Choroid plexus epithelial cell (primary cell): Measurements from ENCODE around the gene SLC11A1.
A peak's percentile ranks its signal among the peaks of the same experiment; 100 is the strongest.

Experiments used
- DNase-seq: peaks from one replicate; pipeline ENCODE4 v3.0.0-alpha.2; 2010; ENCODE audit warnings: low read depth
- H3K4me3 ChIP-seq: 2 replicates; pipeline ENCODE4 v1.5.1; 2011; ENCODE audit warnings: low read depth, mild to moderate bottlenecking, control low read depth, low read length, moderate library complexity
- TF ChIP-seq, protein P1 (sequence below): conservative IDR thresholded peaks from 2 replicates; pipeline ENCODE4 v1.5.1; 2011; ENCODE audit warnings: low read depth, mild to moderate bottlenecking, control low read depth, inconsistent platforms, low read length, moderate library complexity

The SLC11A1 gene

DNA sequence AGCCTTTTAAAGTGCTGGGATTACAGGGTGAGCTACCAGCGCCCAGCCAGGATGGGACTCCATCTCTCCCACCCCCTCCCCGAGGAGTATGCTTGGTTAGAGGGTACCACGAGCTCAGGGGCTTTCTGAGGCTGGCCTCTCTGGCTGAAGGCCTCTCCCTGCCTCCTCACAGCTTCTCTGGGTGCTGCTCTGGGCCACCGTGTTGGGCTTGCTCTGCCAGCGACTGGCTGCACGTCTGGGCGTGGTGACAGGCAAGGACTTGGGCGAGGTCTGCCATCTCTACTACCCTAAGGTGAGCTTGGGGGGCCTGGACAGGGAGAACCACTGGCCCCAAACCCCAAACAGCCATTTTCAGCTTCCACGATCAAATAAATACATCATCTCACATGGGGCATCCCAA, 2.9 kb downstream of the SLC11A1 start:
- TF ChIP-seq, protein P1, sequence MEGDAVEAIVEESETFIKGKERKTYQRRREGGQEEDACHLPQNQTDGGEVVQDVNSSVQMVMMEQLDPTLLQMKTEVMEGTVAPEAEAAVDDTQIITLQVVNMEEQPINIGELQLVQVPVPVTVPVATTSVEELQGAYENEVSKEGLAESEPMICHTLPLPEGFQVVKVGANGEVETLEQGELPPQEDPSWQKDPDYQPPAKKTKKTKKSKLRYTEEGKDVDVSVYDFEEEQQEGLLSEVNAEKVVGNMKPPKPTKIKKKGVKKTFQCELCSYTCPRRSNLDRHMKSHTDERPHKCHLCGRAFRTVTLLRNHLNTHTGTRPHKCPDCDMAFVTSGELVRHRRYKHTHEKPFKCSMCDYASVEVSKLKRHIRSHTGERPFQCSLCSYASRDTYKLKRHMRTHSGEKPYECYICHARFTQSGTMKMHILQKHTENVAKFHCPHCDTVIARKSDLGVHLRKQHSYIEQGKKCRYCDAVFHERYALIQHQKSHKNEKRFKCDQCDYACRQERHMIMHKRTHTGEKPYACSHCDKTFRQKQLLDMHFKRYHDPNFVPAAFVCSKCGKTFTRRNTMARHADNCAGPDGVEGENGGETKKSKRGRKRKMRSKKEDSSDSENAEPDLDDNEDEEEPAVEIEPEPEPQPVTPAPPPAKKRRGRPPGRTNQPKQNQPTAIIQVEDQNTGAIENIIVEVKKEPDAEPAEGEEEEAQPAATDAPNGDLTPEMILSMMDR, result no peak
- no peak overlapping the region for H3K4me3 ChIP-seq
- no peak for DNase-seq

DNA sequence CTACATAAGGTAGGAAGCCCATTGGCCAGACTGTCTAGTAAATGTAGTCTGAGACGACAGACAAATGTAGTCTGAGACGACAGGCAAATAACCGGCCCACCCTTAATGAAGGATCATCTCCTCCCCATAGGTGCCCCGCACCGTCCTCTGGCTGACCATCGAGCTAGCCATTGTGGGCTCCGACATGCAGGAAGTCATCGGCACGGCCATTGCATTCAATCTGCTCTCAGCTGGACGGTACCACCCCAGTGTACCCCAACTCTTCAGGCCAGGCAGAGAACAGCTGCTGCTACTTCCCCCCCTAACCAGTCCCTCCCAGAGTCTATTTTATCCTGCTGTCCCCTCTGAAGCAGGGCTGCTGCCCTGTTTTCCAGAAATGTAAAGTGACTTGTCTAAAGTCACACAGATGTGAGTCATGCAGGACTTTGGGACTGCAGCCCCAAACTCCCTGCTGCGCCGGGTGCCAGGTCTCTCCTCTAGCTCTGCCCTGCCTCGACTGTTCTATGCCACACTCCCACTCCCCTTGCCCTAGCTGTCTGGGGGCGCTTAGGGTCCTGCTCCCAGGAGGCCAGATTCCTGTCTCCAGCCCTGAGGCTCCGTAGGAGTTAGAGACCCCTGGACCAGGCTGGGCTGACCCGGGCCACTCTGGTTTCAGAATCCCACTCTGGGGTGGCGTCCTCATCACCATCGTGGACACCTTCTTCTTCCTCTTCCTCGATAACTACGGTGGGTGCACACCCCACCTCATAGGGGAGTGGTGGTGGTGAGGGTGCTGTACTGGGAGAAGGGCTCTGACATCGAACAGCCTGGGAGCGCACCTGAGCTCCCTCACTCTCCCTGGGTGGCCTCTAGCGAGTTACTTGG, 4.7 kb downstream of the SLC11A1 start:
- H3K4me3 ChIP-seq, result no peak overlapping the region
- TF ChIP-seq, protein P1, result no peak
- no peak for DNase-seq

DNA sequence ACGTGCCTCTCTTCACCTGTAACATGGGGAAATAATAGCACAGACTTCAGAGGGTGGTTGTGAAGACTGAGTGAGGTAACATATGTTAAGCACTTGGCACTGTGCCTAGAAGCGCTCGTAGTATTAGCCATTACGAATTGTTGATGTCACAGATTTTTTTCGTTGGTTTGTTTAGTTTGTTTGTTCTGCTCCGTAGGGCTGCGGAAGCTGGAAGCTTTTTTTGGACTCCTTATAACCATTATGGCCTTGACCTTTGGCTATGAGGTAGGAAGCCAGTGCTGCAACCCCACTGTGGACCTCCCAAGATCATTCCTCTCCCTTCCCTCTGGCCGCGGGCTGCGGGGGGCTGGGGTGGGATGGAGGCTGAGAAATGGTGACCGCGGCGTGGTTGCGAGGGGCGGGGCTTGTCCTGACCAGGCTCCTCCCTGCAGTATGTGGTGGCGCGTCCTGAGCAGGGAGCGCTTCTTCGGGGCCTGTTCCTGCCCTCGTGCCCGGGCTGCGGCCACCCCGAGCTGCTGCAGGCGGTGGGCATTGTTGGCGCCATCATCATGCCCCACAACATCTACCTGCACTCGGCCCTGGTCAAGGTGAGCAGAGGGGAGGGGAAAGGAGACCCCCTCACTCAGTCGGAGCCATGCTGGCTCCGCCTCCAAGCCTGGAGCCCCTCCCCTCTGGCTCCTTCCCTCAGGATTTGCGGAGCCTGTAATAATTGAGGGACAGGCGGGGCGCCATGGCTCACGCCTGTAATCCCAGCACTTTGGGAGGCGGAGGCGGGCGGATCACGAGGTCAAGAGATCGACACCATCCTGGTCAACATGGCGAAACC, 5.5 kb downstream of the SLC11A1 start:
- TF ChIP-seq, protein P1, result no peak
- peak; percentile 90 for DNase-seq
- peak overlapping the region; percentile 45 for H3K4me3 ChIP-seq

DNA sequence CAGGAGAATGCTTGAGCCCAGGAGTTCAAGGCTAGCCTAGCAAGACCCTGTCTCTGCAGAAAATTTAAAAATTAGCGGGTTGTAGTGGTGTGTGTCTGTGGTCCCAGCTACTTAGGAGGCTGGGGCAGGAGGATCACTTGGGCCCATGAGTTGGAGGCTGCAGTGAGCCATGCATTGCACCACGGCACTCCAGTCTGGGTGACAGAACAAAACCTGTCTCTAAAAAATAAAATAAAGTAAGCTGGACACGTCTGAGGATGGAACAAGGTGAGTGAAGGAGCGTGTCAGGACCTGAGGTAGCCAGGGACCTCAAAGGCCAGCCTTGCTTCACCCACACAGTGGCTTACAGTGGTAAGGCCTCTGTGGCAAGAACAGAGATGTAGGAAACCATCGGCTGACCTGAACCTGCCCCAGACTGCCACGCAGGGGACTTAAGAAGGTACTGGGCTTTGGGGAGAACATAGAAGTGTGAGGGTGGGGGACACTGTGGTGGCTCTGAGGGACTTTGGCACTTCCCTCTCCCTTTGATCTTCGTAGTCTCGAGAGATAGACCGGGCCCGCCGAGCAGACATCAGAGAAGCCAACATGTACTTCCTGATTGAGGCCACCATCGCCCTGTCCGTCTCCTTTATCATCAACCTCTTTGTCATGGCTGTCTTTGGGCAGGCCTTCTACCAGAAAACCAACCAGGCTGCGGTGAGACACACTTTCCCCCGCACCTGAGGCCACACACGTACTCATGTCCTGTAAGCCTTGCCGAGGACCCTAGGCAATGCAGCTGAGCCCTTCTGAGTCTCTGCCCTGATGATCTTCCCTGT, 7.5 kb downstream of the SLC11A1 start:
- no peak for DNase-seq
- TF ChIP-seq, protein P1, result no peak
- H3K4me3 ChIP-seq, result no peak overlapping the region

DNA sequence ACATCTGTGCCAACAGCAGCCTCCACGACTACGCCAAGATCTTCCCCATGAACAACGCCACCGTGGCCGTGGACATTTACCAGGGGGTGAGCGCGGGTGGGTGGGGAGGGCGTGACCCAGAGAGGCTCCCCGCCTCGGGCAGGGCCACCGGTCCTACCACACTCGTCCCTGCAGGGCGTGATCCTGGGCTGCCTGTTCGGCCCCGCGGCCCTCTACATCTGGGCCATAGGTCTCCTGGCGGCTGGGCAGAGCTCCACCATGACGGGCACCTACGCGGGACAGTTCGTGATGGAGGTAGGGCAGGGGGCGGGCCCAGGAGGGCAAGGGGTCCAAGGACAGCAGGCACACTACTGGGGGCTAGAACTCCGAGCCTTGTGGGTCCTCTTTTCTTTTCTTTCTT, 9.1 kb downstream of the SLC11A1 start:
- TF ChIP-seq, protein P1, result no peak
- no peak overlapping the region for H3K4me3 ChIP-seq
- no peak for DNase-seq

DNA sequence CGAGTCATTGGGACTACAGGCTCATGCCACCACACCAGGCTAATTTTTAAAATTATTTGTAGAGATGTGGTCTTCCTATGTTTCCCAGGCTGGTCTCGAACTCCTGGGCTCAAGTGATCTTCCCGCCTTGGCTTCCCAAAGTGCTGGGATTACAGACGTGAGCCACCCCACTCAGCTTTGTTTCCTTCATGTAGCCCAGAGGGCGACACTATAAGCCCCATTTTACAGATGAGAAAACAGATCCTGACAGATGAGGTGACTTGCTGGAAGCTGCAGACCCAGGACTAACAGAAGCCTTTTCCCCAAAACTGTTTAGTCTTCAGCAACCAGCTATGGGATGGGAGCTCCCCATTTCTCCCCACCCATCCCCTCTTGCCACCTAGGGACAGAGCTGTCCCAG, 10.4 kb downstream of the SLC11A1 start:
- no peak for DNase-seq
- H3K4me3 ChIP-seq, result no peak overlapping the region
- TF ChIP-seq, protein P1, result no peak
